ENCODE measurements around the gene NEO1.

DNA sequence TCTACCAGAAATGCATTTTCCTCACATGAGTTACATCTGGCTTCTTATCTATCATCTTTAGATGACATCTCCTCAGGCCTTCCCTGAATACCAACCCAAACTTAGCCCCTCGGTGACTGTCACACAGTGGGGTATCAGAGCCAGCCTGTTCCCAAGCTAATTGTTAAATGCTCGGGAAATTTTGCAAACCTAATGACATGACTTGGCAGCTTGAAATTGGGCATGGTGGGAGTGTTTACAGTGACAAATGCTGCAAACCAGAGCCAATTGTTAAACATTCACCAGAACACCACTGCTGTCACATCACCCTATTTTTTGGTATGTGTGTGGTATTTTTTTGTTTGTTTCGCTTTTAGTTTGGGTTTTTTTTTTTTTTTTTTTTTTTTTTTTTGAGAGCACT lies 185.6 kb downstream of the NEO1 start:
- TF ChIP-seq POLR2AphosphoS5 (IDR thresholded peaks at IDR 0.05; ENCODE audit: low read depth, low read length) (no peak), POLR2A (IDR thresholded peaks at IDR 0.05; ENCODE audit: low read depth, low read length) (no peak)

Measured in GM12892 (cell line).